ENCODE data around the gene SLC9B1.

The SLC9B1 gene

DNA sequence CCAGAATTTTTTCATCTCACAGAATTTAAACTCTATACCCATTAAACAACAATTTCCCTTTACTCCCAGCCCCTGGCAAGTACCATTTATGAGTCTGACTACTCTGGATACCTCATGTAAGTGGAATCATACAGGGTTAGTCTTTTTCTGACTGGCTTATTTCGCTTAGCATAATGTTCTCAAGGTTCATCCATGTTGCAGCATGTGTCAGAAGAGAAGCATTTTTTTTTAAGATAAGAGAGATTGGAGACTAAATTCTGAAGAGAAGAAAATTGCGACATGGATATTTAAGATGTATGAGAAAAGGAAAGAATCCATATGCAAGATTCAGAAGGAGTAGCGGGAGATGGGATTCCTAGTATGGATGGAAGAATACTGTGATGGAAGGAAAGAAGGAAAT lies 11.3 kb upstream of the SLC9B1 start:
- Histone ChIP-seq H3K9ac (ENCODE audit: low read depth, low read length, poor library complexity) (no peak overlapping the region), H2AK5ac (ENCODE audit: low read depth, low read length) (no peak overlapping the region), H3K4me3 (ENCODE audit: low read length in 2 of 2) (no peak overlapping the region), H3K23ac (ENCODE audit: low read depth, low read length, poor library complexity) (no peak overlapping the region), H2BK5ac (ENCODE audit: low read length) (no peak overlapping the region), H3K18ac (ENCODE audit: low read length) (no peak overlapping the region), H4K8ac (ENCODE audit: low read depth, low read length) (no peak overlapping the region), H2AFZ (ENCODE audit: low read length) (no peak overlapping the region), H3K27me3 (ENCODE audit: control insufficient read depth in 3 of 3, insufficient read depth in 3 of 3, low read depth in 1 of 3, low read length in 3 of 3) (no peaks in the 10 kb centered on the region), H3K36me3 (replicated peaks in 1 of 2; ENCODE audit: control insufficient read depth in 2 of 2, insufficient read depth in 2 of 2, low read length in 2 of 2) (peaks cover 0 to 8% of the 10 kb centered on the region in 2 donors), H2BK12ac (ENCODE audit: low read length) (no peak overlapping the region), H3K4me2 (ENCODE audit: insufficient read depth, low read length, poor library complexity, severe bottlenecking) (no peak overlapping the region), H2BK15ac (ENCODE audit: low read length) (no peak overlapping the region), H4K91ac (ENCODE audit: low read depth, low read length, poor library complexity) (no peak overlapping the region), H3K14ac (ENCODE audit: low read length) (no peak overlapping the region), H3K9me3 (replicated peaks in 1 of 2; ENCODE audit: control insufficient read depth in 2 of 2, insufficient read depth in 1 of 2, low read depth in 1 of 2, low read length in 2 of 2) (peaks cover 0 to 2% of the 10 kb centered on the region in 2 donors), H3K27ac (replicated peaks; ENCODE audit: low read length) (no peak overlapping the region), H3K4me1 (ENCODE audit: control insufficient read depth in 2 of 2, insufficient read depth in 1 of 2, low read depth in 1 of 2, low read length in 2 of 2) (no peaks in the 10 kb centered on the region), H2BK120ac (ENCODE audit: low read depth, low read length) (no peak overlapping the region), H3K4ac (ENCODE audit: low read length) (no peak overlapping the region), H3K79me1 (ENCODE audit: low read depth, low read length) (no peaks in the 10 kb centered on the region)
- WGBS, 2 donors (ENCODE audit: extremely low coverage in 2 of 2, insufficient read length in 2 of 2, insufficient replicate concordance in 1 of 2), result no CpG with 5 or more reads among the region's 3 CpGs
- no peak for DNase-seq (ENCODE audit: low spot score)

DNA sequence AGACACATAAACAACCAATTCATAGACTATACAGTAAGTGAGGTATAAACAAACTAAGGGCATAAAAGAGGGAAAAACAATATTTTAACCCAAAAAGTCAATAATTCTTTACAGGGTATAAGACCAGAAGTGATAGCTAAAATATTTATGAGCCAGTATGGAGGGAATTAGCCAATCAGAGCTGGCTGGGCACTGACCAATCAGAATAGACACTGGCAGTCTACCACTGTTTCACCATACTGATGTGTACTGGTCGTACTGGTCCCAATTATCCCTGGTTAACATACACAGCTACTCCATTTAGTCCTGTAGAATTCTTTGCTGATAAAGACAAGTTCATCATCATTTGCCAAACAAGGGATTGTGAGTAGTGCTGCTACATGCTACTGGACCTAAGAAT lies 9.8 kb upstream of the SLC9B1 start:
- H4K91ac ChIP-seq (ENCODE audit: low read depth, low read length, poor library complexity), result no peak overlapping the region
- no peak overlapping the region for H3K27ac ChIP-seq (replicated peaks; ENCODE audit: low read length)
- H2BK5ac ChIP-seq (ENCODE audit: low read length), result no peak overlapping the region
- H3K4me3 ChIP-seq (ENCODE audit: low read length in 2 of 2), result no peak overlapping the region
- peaks cover 0 to 2% of the 10 kb centered on the region in 2 donors for H3K9me3 ChIP-seq (replicated peaks in 1 of 2; ENCODE audit: control insufficient read depth in 2 of 2, insufficient read depth in 1 of 2, low read depth in 1 of 2, low read length in 2 of 2)
- no peak overlapping the region for H3K9ac ChIP-seq (ENCODE audit: low read depth, low read length, poor library complexity)
- H3K4ac ChIP-seq (ENCODE audit: low read length), result no peak overlapping the region
- H2BK12ac ChIP-seq (ENCODE audit: low read length), result no peak overlapping the region
- H2AFZ ChIP-seq (ENCODE audit: low read length), result no peak overlapping the region
- peaks cover 0 to 8% of the 10 kb centered on the region in 2 donors for H3K36me3 ChIP-seq (replicated peaks in 1 of 2; ENCODE audit: control insufficient read depth in 2 of 2, insufficient read depth in 2 of 2, low read length in 2 of 2)
- no peak for DNase-seq (ENCODE audit: low spot score)
- WGBS, 2 donors (ENCODE audit: extremely low coverage in 2 of 2, insufficient read length in 2 of 2, insufficient replicate concordance in 1 of 2), result no CpG with 5 or more reads among the region's 1 CpG
- no peaks in the 10 kb centered on the region for H3K4me1 ChIP-seq (ENCODE audit: control insufficient read depth in 2 of 2, insufficient read depth in 1 of 2, low read depth in 1 of 2, low read length in 2 of 2)
- no peak overlapping the region for H2BK120ac ChIP-seq (ENCODE audit: low read depth, low read length)
- H2BK15ac ChIP-seq (ENCODE audit: low read length), result no peak overlapping the region
- H3K27me3 ChIP-seq (ENCODE audit: control insufficient read depth in 3 of 3, insufficient read depth in 3 of 3, low read depth in 1 of 3, low read length in 3 of 3), result no peaks in the 10 kb centered on the region
- H2AK5ac ChIP-seq (ENCODE audit: low read depth, low read length), result no peak overlapping the region
- no peaks in the 10 kb centered on the region for H3K79me1 ChIP-seq (ENCODE audit: low read depth, low read length)
- no peak overlapping the region for H3K18ac ChIP-seq (ENCODE audit: low read length)
- H4K8ac ChIP-seq (ENCODE audit: low read depth, low read length), result no peak overlapping the region
- no peak overlapping the region for H3K14ac ChIP-seq (ENCODE audit: low read length)
- no peak overlapping the region for H3K23ac ChIP-seq (ENCODE audit: low read depth, low read length, poor library complexity)
- no peak overlapping the region for H3K4me2 ChIP-seq (ENCODE audit: insufficient read depth, low read length, poor library complexity, severe bottlenecking)

DNA sequence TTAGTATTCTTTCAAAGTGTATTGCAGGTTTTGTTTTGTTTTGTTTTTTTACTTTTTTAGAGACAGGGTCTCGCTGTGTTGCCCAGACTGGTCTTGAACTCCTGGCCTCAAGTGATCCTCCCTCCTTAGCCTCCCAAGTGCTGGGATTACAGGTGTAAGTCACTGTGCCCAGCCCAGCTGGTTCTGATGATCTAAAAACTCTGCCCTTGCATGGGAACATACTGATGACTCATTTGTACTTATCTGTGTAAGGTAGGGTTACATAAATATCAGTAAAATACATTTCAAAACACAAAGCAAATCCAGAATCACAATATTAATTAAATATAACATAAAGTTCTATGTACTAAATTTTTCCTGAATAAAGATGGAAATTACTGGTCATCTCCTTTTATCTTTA lies 7.4 kb upstream of the SLC9B1 start:
- Histone ChIP-seq H3K9me3 (replicated peaks in 1 of 2; ENCODE audit: control insufficient read depth in 2 of 2, insufficient read depth in 1 of 2, low read depth in 1 of 2, low read length in 2 of 2) (no peaks in the 10 kb centered on the region), H3K4me2 (ENCODE audit: insufficient read depth, low read length, poor library complexity, severe bottlenecking) (no peak overlapping the region), H3K27ac (replicated peaks; ENCODE audit: low read length) (no peak overlapping the region), H2BK15ac (ENCODE audit: low read length) (no peak overlapping the region), H2AFZ (ENCODE audit: low read length) (no peak overlapping the region), H3K9ac (ENCODE audit: low read depth, low read length, poor library complexity) (no peak overlapping the region), H3K36me3 (replicated peaks in 1 of 2; ENCODE audit: control insufficient read depth in 2 of 2, insufficient read depth in 2 of 2, low read length in 2 of 2) (peaks cover 0 to 8% of the 10 kb centered on the region in 2 donors), H2BK120ac (ENCODE audit: low read depth, low read length) (no peak overlapping the region), H2BK5ac (ENCODE audit: low read length) (no peak overlapping the region), H3K4me3 (ENCODE audit: low read length in 2 of 2) (no peak overlapping the region), H3K79me1 (ENCODE audit: low read depth, low read length) (no peaks in the 10 kb centered on the region), H2BK12ac (ENCODE audit: low read length) (no peak overlapping the region), H3K27me3 (ENCODE audit: control insufficient read depth in 3 of 3, insufficient read depth in 3 of 3, low read depth in 1 of 3, low read length in 3 of 3) (no peaks in the 10 kb centered on the region), H3K4ac (ENCODE audit: low read length) (no peak overlapping the region), H3K14ac (ENCODE audit: low read length) (no peak overlapping the region), H2AK5ac (ENCODE audit: low read depth, low read length) (no peak overlapping the region), H4K8ac (ENCODE audit: low read depth, low read length) (no peak overlapping the region), H3K23ac (ENCODE audit: low read depth, low read length, poor library complexity) (no peak overlapping the region), H4K91ac (ENCODE audit: low read depth, low read length, poor library complexity) (no peak overlapping the region), H3K4me1 (ENCODE audit: control insufficient read depth in 2 of 2, insufficient read depth in 1 of 2, low read depth in 1 of 2, low read length in 2 of 2) (no peaks in the 10 kb centered on the region), H3K18ac (ENCODE audit: low read length) (no peak overlapping the region)
- WGBS, 2 donors (ENCODE audit: extremely low coverage in 2 of 2, insufficient read length in 2 of 2, insufficient replicate concordance in 1 of 2), result no CpG with 5 or more reads among the region's 1 CpG
- no peak for DNase-seq (ENCODE audit: low spot score)

DNA sequence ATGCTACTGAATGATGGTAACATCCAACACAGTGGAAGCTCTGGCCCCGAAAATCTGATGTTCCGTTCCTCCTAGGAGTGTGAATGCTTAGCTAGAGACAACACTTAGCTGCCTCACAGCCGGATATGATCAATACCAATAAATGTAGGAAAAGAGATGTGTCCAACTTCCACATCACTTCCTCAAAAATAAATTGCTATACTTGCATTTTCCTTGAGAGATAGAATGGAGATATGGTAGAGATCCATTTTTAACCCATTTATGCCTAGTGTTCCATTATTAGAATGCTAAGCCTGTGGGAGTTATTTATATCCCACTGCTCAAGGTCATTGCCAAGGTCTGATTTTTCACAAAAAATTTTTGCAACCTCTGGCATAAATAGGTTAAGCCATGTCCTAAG lies 5.5 kb upstream of the SLC9B1 start:
- Histone ChIP-seq H3K4me1 (ENCODE audit: control insufficient read depth in 2 of 2, insufficient read depth in 1 of 2, low read depth in 1 of 2, low read length in 2 of 2) (no peaks in the 10 kb centered on the region), H2BK15ac (ENCODE audit: low read length) (no peak overlapping the region), H3K36me3 (replicated peaks in 1 of 2; ENCODE audit: control insufficient read depth in 2 of 2, insufficient read depth in 2 of 2, low read length in 2 of 2) (peaks cover 0 to 8% of the 10 kb centered on the region in 2 donors), H3K27ac (replicated peaks; ENCODE audit: low read length) (no peak overlapping the region), H4K8ac (ENCODE audit: low read depth, low read length) (no peak overlapping the region), H2BK12ac (ENCODE audit: low read length) (no peak overlapping the region), H3K9me3 (replicated peaks in 1 of 2; ENCODE audit: control insufficient read depth in 2 of 2, insufficient read depth in 1 of 2, low read depth in 1 of 2, low read length in 2 of 2) (peaks cover 0 to under 1% of the 10 kb centered on the region in 2 donors), H3K4ac (ENCODE audit: low read length) (no peak overlapping the region), H3K9ac (ENCODE audit: low read depth, low read length, poor library complexity) (no peak overlapping the region), H2BK120ac (ENCODE audit: low read depth, low read length) (no peak overlapping the region), H2AFZ (ENCODE audit: low read length) (no peak overlapping the region), H2AK5ac (ENCODE audit: low read depth, low read length) (no peak overlapping the region), H3K4me2 (ENCODE audit: insufficient read depth, low read length, poor library complexity, severe bottlenecking) (no peak overlapping the region), H3K23ac (ENCODE audit: low read depth, low read length, poor library complexity) (no peak overlapping the region), H3K14ac (ENCODE audit: low read length) (no peak overlapping the region), H3K18ac (ENCODE audit: low read length) (no peak overlapping the region), H4K91ac (ENCODE audit: low read depth, low read length, poor library complexity) (no peak overlapping the region), H3K79me1 (ENCODE audit: low read depth, low read length) (no peaks in the 10 kb centered on the region), H3K27me3 (ENCODE audit: control insufficient read depth in 3 of 3, insufficient read depth in 3 of 3, low read depth in 1 of 3, low read length in 3 of 3) (no peaks in the 10 kb centered on the region), H3K4me3 (ENCODE audit: low read length in 2 of 2) (no peak overlapping the region), H2BK5ac (ENCODE audit: low read length) (no peak overlapping the region)
- WGBS, 2 donors (ENCODE audit: extremely low coverage in 2 of 2, insufficient read length in 2 of 2, insufficient replicate concordance in 1 of 2), result no CpG with 5 or more reads among the region's 3 CpGs
- no peak for DNase-seq (ENCODE audit: low spot score)

All from neuronal stem cell (in vitro differentiated cells).